Stimulated activated memory B cell treated with anti-CD40 and anti-IgM and Interleukin-4, amounts not matched to agents 10 μg/mL and 1 μg/mL and 100 μg/mL, for 72 hours (primary cell): ENCODE data around the gene ROR1.

Experiments used
- ATAC-seq: fragments of 150-1000 bp; cut with Tn5 transposase; 2 replicates; pipeline ENCODE4 v1.10.0; 2021
- H3K27ac Mint-ChIP-seq: one replicate; pipeline ENCODE4 v1.8.0; 2022; ENCODE audit warnings: mild to moderate bottlenecking, mixed read lengths
- H3K27me3 Mint-ChIP-seq: one replicate; pipeline ENCODE4 v1.8.0; 2022; ENCODE audit warnings: mixed read lengths
- H3K36me3 Mint-ChIP-seq: one replicate; pipeline ENCODE4 v1.8.0; 2022; ENCODE audit warnings: mixed read lengths
- H3K4me1 Mint-ChIP-seq: one replicate; pipeline ENCODE4 v1.8.0; 2022; ENCODE audit warnings: mixed read lengths
- H3K4me3 Mint-ChIP-seq: one replicate; pipeline ENCODE4 v1.8.0; 2022; ENCODE audit warnings: mild to moderate bottlenecking, moderate library complexity, mixed read lengths
- H3K9me3 Mint-ChIP-seq: one replicate; pipeline ENCODE4 v1.8.0; 2022; ENCODE audit warnings: mixed read lengths

The ROR1 gene

DNA sequence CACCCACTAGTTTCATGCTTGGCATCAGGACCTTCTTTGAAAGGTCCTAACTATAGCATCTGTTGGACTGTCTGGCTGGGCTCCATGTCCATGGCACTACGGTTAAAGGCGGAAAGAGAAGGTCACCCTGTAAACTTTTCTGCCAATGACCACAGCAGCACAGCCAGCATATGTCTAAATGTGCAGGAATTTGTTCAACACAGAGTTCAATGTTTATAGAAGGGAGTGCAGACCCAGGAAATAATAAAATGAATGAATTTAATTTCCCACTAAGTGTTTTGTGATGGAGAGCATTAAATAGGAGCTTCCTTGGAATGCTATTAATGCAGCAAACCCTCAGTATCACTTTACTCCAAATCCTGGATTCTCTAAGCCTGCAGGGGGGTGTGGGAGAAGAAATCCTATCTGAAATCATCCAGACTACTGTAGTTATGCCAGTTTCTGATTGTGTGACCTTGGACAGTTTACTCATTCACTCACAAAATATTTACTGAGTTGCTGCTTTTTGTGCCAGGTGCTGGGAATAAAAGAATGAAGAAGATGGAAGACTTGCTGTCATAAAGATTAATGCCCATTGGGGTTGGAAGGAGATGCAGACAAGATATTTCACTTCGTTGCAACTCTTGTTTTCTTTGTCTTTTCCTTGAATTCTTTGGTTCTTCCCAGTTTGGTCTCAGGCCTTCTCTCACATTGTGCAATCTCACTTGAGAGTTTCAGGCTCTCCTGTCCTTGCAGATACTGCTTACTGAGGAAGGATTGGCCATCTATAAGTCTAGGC is 195.0 kb downstream of the ROR1 start:
- no peak overlapping the region for H3K4me3 Mint-ChIP-seq
- no peak for ATAC-seq
- H3K27ac Mint-ChIP-seq = no peak overlapping the region
- no peaks in the 10 kb centered on the region for H3K9me3 Mint-ChIP-seq
- no peaks in the 10 kb centered on the region for H3K36me3 Mint-ChIP-seq
- peaks cover 18% of the 10 kb centered on the region for H3K27me3 Mint-ChIP-seq
- no peaks in the 10 kb centered on the region for H3K4me1 Mint-ChIP-seq

GRCh38 chr1:63969441-63969901 is 195.7 kb downstream of the ROR1 start:
- peaks cover 18% of the 10 kb centered on the region for H3K27me3 Mint-ChIP-seq
- no peaks in the 10 kb centered on the region for H3K4me1 Mint-ChIP-seq
- no peak overlapping the region for H3K27ac Mint-ChIP-seq
- no peak overlapping the region for H3K4me3 Mint-ChIP-seq
- no peaks in the 10 kb centered on the region for H3K9me3 Mint-ChIP-seq
- no peaks in the 10 kb centered on the region for H3K36me3 Mint-ChIP-seq
- ATAC-seq = no peak

- no peak overlapping the region for H3K27ac Mint-ChIP-seq
- no peaks in the 10 kb centered on the region for H3K4me1 Mint-ChIP-seq
- H3K4me3 Mint-ChIP-seq = no peak overlapping the region
- peaks cover 18% of the 10 kb centered on the region for H3K27me3 Mint-ChIP-seq
- no peak for ATAC-seq
- H3K9me3 Mint-ChIP-seq = no peaks in the 10 kb centered on the region
- no peaks in the 10 kb centered on the region for H3K36me3 Mint-ChIP-seq
Observed at GRCh38 chr1:63971557-63971956, 197.7 kb downstream of the ROR1 start.

DNA sequence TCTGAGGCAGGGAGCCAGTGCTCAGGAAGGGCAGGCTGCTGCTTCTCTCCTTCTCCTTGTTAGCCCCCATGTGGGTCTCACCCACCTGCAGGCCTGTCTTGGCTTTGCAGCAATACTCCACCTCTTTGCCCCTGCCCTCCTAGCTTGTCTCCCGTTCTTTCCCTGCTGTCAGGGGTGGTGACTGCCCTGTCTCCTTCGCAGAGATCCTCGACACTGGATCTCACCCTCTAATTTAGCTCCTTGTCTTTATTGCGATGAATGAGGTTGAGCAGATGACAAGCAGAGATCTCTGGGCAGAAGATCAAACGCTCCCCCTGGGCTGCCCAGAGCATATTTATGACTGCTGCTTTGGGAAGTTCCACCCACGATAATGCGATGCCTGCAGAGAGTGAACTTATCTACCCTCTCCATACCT is 199.2 kb downstream of the ROR1 start:
- H3K9me3 Mint-ChIP-seq = peaks cover 3% of the 10 kb centered on the region
- no peak overlapping the region for H3K27ac Mint-ChIP-seq

GRCh38 chr1:63974966-63975365 is 201.1 kb downstream of the ROR1 start:
- no peak overlapping the region for H3K4me3 Mint-ChIP-seq
- peaks cover 3% of the 10 kb centered on the region for H3K9me3 Mint-ChIP-seq
- no peaks in the 10 kb centered on the region for H3K4me1 Mint-ChIP-seq
- H3K27ac Mint-ChIP-seq = no peak overlapping the region
- ATAC-seq = no peak
- H3K27me3 Mint-ChIP-seq = peaks cover 17% of the 10 kb centered on the region
- no peaks in the 10 kb centered on the region for H3K36me3 Mint-ChIP-seq

More for the DNA sequence above, 199.2 kb downstream of the ROR1 start:
- Mint-ChIP-seq H3K36me3 (no peaks in the 10 kb centered on the region), H3K4me1 (no peaks in the 10 kb centered on the region), H3K27me3 (peaks cover 18% of the 10 kb centered on the region), H3K4me3 (no peak overlapping the region)
- no peak for ATAC-seq

DNA sequence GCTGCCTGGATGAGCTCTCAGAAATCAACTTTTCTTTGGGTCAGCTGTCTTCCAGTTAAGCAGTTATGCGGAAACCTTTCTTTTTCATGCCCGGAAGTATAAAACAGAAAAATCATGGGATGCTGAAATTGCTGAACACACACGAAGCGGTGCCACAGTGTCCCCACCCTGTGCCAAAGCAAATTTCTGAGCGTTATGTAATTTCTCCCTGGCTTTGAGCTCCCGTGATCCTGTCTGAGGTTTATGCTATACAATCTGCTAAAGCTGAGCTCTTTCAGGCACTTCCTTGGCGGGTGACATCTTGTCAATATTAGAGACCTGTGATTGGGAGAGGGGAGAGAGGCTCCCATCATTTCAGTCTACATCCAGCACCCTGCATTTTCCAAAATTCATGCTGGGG is 201.7 kb downstream of the ROR1 start:
- Mint-ChIP-seq H3K27ac (no peak overlapping the region), H3K36me3 (no peaks in the 10 kb centered on the region), H3K4me3 (no peak overlapping the region), H3K4me1 (no peaks in the 10 kb centered on the region), H3K9me3 (peaks cover 3% of the 10 kb centered on the region), H3K27me3 (peaks cover 16% of the 10 kb centered on the region)
- no peak for ATAC-seq

DNA sequence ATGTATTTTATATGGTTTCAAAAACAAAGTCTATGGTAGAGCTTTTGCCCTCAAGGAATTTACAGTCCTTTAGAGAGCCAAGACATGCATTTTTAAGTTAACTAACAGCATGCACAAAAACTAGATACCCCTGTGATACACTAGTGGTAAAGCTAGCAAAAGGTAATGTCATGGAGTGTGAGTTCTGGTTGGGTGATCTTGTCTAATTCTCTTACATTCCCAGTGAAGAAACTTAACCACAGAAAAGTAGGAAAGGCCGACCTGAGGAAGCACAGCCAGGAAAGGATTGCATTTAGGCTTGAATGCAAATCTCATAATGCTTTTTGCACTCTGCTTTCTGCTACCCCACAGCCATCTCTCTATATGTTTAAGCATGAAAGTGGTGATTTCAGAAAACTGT is 202.2 kb downstream of the ROR1 start:
- no peak overlapping the region for H3K27ac Mint-ChIP-seq
- H3K4me1 Mint-ChIP-seq = no peaks in the 10 kb centered on the region
- peaks cover 3% of the 10 kb centered on the region for H3K9me3 Mint-ChIP-seq
- no peaks in the 10 kb centered on the region for H3K36me3 Mint-ChIP-seq
- peaks cover 16% of the 10 kb centered on the region for H3K27me3 Mint-ChIP-seq
- ATAC-seq = no peak
- no peak overlapping the region for H3K4me3 Mint-ChIP-seq

DNA sequence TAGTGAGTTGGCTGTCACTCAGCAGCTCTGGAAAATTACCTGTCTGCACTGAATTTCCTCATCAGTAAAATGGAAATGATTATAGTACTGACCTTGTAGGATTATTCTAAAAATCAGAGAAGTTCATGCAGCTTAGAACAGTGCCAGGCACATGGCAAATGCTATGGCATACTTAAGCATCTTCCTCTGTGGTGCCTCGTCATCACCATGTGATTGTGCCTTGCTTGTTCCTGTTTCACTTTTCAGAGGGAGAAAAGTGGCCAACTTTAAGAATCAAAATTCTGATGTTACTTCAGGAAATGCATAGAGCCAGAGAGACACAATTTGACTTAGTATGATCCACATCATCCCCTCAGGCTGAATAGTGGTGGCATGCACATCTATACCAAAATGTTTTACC is 203.6 kb downstream of the ROR1 start:
- no peak overlapping the region for H3K4me3 Mint-ChIP-seq
- H3K4me1 Mint-ChIP-seq = no peaks in the 10 kb centered on the region
- peaks cover 16% of the 10 kb centered on the region for H3K27me3 Mint-ChIP-seq
- ATAC-seq = no peak
- no peak overlapping the region for H3K27ac Mint-ChIP-seq
- peaks cover 3% of the 10 kb centered on the region for H3K9me3 Mint-ChIP-seq
- no peaks in the 10 kb centered on the region for H3K36me3 Mint-ChIP-seq

GRCh38 chr1:63980740-63981407 is 207.1 kb downstream of the ROR1 start:
- ATAC-seq = no peak
- Mint-ChIP-seq H3K27me3 (peaks cover 8% of the 10 kb centered on the region), H3K4me3 (no peak overlapping the region), H3K36me3 (no peaks in the 10 kb centered on the region), H3K9me3 (peaks cover 3% of the 10 kb centered on the region), H3K27ac (no peak overlapping the region), H3K4me1 (no peaks in the 10 kb centered on the region)

GRCh38 chr1:63981408-63981773 is 207.6 kb downstream of the ROR1 start:
- peaks cover 3% of the 10 kb centered on the region for H3K9me3 Mint-ChIP-seq
- no peak overlapping the region for H3K27ac Mint-ChIP-seq
- H3K36me3 Mint-ChIP-seq = no peaks in the 10 kb centered on the region
- H3K4me3 Mint-ChIP-seq = no peak overlapping the region
- ATAC-seq = no peak
- H3K4me1 Mint-ChIP-seq = no peaks in the 10 kb centered on the region
- H3K27me3 Mint-ChIP-seq = peaks cover 8% of the 10 kb centered on the region

DNA sequence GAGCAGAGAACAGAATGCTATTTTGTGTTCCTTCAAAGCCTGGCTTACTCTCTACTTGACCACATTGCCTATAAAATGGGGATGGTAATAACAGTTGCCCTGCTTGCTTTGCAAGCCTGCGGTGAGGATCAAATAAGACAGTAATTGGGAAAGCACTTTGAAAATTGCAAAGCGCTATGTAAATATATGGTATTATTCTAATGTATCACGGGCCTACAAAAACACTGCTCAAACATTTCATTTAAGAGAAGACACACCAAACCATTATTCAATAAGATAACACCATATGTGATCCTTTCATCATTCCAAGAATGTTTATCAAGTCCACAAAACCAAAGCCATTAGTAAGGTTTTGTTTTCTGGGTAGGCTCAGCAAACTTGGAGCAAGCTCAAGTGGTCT is 208.4 kb downstream of the ROR1 start:
- Mint-ChIP-seq H3K36me3 (no peaks in the 10 kb centered on the region), H3K4me3 (no peak overlapping the region), H3K9me3 (no peaks in the 10 kb centered on the region), H3K4me1 (no peaks in the 10 kb centered on the region), H3K27ac (no peak overlapping the region), H3K27me3 (peaks cover 8% of the 10 kb centered on the region)
- ATAC-seq = no peak

DNA sequence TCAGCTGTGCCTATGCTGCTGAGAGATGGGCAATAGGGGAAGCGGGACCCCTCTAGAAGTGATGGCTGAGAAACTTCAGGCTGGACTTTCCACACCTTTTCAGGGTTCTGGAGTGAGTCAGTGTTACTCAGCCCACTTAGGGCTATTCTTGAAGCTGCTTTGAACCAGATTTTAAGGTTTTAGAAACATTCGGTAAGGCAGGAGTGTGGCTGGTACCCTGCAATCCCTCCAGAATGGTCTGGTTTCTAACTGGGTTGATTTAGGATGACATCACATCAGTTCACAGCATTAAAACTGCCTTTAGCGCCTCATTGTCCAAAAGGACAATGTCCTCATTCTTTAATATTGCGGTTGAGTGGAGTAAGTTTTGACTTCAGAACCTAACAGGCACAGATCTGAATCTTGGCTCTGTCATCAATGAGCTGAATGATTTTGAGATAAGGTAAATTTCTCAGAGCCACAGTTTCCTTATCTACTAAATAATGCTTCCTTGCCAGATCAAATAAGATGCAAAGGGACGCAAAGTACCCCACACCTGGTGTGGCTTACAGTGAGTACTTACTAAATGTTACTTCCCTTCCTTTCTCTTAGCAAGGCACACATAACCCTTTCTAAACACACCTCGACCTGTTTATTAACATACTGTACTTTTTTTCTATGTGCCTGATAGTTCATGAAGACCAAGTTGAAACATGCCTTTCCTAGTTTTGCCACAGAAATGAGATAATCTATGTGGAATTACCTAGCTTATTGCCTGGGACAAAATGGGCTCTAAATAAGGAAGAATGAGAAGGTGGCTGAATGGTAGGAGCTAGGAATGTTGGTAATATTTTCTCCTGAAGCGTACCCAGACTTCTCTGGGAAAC is 209.8 kb downstream of the ROR1 start:
- H3K9me3 Mint-ChIP-seq = no peaks in the 10 kb centered on the region
- peaks cover 8% of the 10 kb centered on the region for H3K27me3 Mint-ChIP-seq
- H3K4me3 Mint-ChIP-seq = no peak overlapping the region
- H3K4me1 Mint-ChIP-seq = no peaks in the 10 kb centered on the region
- no peaks in the 10 kb centered on the region for H3K36me3 Mint-ChIP-seq
- no peak overlapping the region for H3K27ac Mint-ChIP-seq
- ATAC-seq = no peak

GRCh38 chr1:63984257-63984929 is 210.6 kb downstream of the ROR1 start:
- H3K9me3 Mint-ChIP-seq = peaks cover under 1% of the 10 kb centered on the region
- H3K4me3 Mint-ChIP-seq = no peak overlapping the region
- H3K27me3 Mint-ChIP-seq = peaks cover under 1% of the 10 kb centered on the region
- H3K4me1 Mint-ChIP-seq = no peaks in the 10 kb centered on the region
- no peak for ATAC-seq
- no peaks in the 10 kb centered on the region for H3K36me3 Mint-ChIP-seq
- H3K27ac Mint-ChIP-seq = no peak overlapping the region

GRCh38 chr1:63984930-63985290 is 211.1 kb downstream of the ROR1 start:
- Mint-ChIP-seq H3K27me3 (no peaks in the 10 kb centered on the region), H3K9me3 (peaks cover 4% of the 10 kb centered on the region), H3K4me1 (no peaks in the 10 kb centered on the region), H3K36me3 (no peaks in the 10 kb centered on the region), H3K4me3 (no peak overlapping the region), H3K27ac (no peak overlapping the region)
- ATAC-seq = no peak

DNA sequence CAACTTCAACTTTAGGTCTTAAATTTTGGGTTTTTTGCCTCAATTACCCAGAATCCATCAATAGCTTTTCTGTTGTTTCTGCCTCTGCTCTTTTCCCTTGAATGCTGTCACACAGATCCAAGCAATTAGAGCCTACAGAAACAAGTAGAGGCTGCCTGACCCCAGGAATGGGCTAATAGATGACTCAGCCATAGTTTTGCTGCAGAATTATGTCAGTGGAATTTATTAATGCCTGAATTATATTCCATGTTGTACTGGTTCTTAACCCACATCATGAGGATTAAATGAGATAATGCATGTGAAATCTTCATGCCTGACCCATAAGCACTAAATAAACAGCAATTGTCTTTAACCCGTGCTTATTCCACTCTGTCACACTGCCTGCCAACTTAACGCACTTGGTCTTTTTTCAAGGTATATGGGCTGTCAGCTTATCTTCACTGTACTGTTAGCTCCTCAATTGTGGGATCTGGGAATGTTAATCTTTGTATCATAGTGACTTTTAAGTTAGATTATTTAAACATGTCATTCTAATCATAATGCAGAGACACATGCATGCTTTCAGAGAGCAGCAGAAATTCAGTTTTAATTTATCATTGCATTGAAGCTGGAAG is 213.3 kb downstream of the ROR1 start:
- no peaks in the 10 kb centered on the region for H3K36me3 Mint-ChIP-seq

More for the DNA sequence above, 213.3 kb downstream of the ROR1 start:
- Mint-ChIP-seq H3K4me3 (no peak overlapping the region), H3K27me3 (no peaks in the 10 kb centered on the region), H3K27ac (no peak overlapping the region), H3K9me3 (peaks cover 4% of the 10 kb centered on the region), H3K4me1 (no peaks in the 10 kb centered on the region)
- ATAC-seq = no peak
